Central memory CD8-positive, alpha-beta T cell (primary cell): ENCODE data around the gene LMO7.

Experiments used
- ATAC-seq: fragments of 150-1000 bp; cut with Tn5 transposase; replicated peaks from 2 replicates; pipeline ENCODE4 v1.10.0; 2022; ENCODE audit warnings: mild to moderate bottlenecking, moderate FRiP score, moderate number of reproducible peaks; ENCODE audit not compliant: poor library complexity, severe bottlenecking; ENCODE audit errors: extremely low read depth
- DNase-seq, 2 donors: peaks; one replicate each; pipeline ENCODE4 v3.0.0; 2021; ENCODE audit warnings: low spot score in 2 of 2
- H3K27ac Mint-ChIP-seq: one replicate; pipeline ENCODE4 v1.8.0; 2022; ENCODE audit warnings: low read depth, mild to moderate bottlenecking, moderate library complexity, mixed read lengths
- H3K27me3 Mint-ChIP-seq: one replicate; pipeline ENCODE4 v1.8.0; 2022; ENCODE audit warnings: mixed read lengths
- H3K36me3 Mint-ChIP-seq: one replicate; pipeline ENCODE4 v1.8.0; 2022; ENCODE audit warnings: mild to moderate bottlenecking, moderate library complexity, mixed read lengths; ENCODE audit not compliant: insufficient read depth
- H3K4me1 Mint-ChIP-seq: one replicate; pipeline ENCODE4 v1.8.0; 2022; ENCODE audit warnings: mixed read lengths
- H3K4me3 Mint-ChIP-seq: one replicate; pipeline ENCODE4 v1.8.0; 2022; ENCODE audit warnings: mild to moderate bottlenecking, moderate library complexity, mixed read lengths
- H3K9me3 Mint-ChIP-seq: one replicate; pipeline ENCODE4 v1.8.0; 2022; ENCODE audit warnings: mixed read lengths

The LMO7 gene

GRCh38 chr13:75882261-75882660, 246.1 kb downstream of the LMO7 start:
- Mint-ChIP-seq H3K27ac (no peak overlapping the region), H3K36me3 (no peaks in the 10 kb centered on the region), H3K4me3 (no peak overlapping the region), H3K27me3 (peaks cover 29% of the 10 kb centered on the region), H3K9me3 (no peaks in the 10 kb centered on the region), H3K4me1 (no peaks in the 10 kb centered on the region)
- ATAC-seq (no peak), DNase-seq (no peak)

DNA sequence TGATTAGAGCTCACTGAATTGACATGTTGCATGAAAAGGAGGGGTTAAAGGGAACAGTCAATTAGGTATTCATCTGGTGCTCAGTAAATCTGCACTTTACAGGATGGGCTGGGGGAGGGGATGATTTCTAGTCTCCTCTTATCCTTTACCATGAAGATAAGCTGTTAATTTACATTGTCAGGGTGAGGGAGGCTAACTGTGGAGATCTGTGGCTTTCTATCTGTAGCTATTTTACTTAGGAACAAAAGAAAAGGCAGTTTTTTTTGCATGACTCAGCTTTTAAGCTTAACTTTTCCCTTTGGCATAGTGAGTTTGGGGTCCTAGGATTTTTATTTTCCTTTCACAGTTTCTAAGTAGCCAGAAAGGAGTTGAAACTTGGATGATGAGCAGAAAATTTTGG, 253.3 kb downstream of the LMO7 start:
- Mint-ChIP-seq H3K27me3 (peaks cover 60% of the 10 kb centered on the region), H3K4me3 (no peak overlapping the region), H3K9me3 (no peaks in the 10 kb centered on the region), H3K36me3 (no peaks in the 10 kb centered on the region), H3K4me1 (no peaks in the 10 kb centered on the region), H3K27ac (no peak overlapping the region)
- DNase-seq (no peak), ATAC-seq (no peak)

DNA sequence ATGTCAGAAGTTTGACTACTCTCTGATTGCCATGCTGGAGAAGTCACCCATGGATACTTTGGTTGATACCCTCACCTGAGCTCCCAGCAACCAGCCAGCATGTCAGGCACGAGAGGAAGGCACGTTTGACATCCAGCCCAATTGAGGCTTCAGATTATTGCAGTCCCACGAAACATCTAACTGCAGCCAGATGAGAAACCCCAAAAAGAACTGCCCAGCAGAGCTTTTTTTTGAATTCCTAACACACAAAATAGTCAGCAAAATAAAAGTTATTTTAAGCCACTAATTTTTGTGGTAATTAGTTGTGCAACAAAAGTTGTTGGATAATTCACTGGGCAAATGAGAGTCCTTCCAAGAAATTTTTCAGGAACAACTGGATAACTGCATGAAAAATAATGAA, 259.0 kb downstream of the LMO7 start:
- no peaks in the 10 kb centered on the region for H3K4me1 Mint-ChIP-seq
- peaks cover 25% of the 10 kb centered on the region for H3K27me3 Mint-ChIP-seq
- DNase-seq = no peak
- H3K4me3 Mint-ChIP-seq = no peak overlapping the region
- H3K36me3 Mint-ChIP-seq = no peaks in the 10 kb centered on the region
- H3K9me3 Mint-ChIP-seq = no peaks in the 10 kb centered on the region
- H3K27ac Mint-ChIP-seq = no peak overlapping the region
- no peak for ATAC-seq

GRCh38 chr13:75896271-75896670, 260.1 kb downstream of the LMO7 start:
- Mint-ChIP-seq H3K4me3 (no peak overlapping the region), H3K36me3 (no peaks in the 10 kb centered on the region), H3K27ac (no peak overlapping the region), H3K9me3 (no peaks in the 10 kb centered on the region), H3K4me1 (no peaks in the 10 kb centered on the region), H3K27me3 (peaks cover 19% of the 10 kb centered on the region)
- DNase-seq (no peak), ATAC-seq (no peak)

GRCh38 chr13:75897386-75897785, 261.3 kb downstream of the LMO7 start:
- no peaks in the 10 kb centered on the region for H3K9me3 Mint-ChIP-seq
- H3K36me3 Mint-ChIP-seq = no peaks in the 10 kb centered on the region
- H3K27ac Mint-ChIP-seq = no peak overlapping the region
- no peak for DNase-seq
- no peak overlapping the region for H3K4me3 Mint-ChIP-seq
- peaks cover 19% of the 10 kb centered on the region for H3K27me3 Mint-ChIP-seq
- no peaks in the 10 kb centered on the region for H3K4me1 Mint-ChIP-seq
- ATAC-seq = no peak

- no peaks in the 10 kb centered on the region for H3K9me3 Mint-ChIP-seq
- no peak overlapping the region for H3K4me3 Mint-ChIP-seq
- peaks cover 30% of the 10 kb centered on the region for H3K27me3 Mint-ChIP-seq
- no peak for DNase-seq
- no peak for ATAC-seq
- no peaks in the 10 kb centered on the region for H3K36me3 Mint-ChIP-seq
- H3K4me1 Mint-ChIP-seq = no peaks in the 10 kb centered on the region
- H3K27ac Mint-ChIP-seq = no peak overlapping the region
Measured at GRCh38 chr13:75901501-75901900, 265.4 kb downstream of the LMO7 start.

GRCh38 chr13:75902166-75903104, 266.3 kb downstream of the LMO7 start:
- Mint-ChIP-seq H3K27ac (no peak overlapping the region), H3K9me3 (no peaks in the 10 kb centered on the region), H3K4me3 (no peak overlapping the region), H3K4me1 (no peaks in the 10 kb centered on the region), H3K36me3 (no peaks in the 10 kb centered on the region), H3K27me3 (peaks cover 32% of the 10 kb centered on the region)
- ATAC-seq = no peak
- DNase-seq = no peak

DNA sequence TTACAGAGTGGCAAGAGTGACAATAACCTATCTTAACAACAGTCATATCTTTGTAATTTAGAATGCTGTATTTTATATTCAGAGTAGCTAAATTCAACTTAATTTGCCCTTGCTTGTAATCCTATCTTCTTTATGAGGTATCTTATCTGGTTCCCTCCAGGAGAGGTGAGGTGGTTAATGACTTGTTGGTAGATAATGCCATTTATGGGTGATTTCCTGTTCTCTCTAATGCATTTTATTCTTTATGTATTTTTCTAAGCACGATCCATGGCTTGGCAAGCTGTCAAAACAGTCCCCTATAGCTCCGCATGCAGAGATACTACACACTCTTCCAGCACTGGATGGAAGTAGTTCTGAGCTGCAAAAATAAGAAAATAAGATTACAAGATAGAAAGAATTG, 267.9 kb downstream of the LMO7 start:
- H3K27ac Mint-ChIP-seq = no peak overlapping the region
- H3K4me3 Mint-ChIP-seq = no peak overlapping the region
- ATAC-seq (no peak), DNase-seq (no peak)
- H3K9me3 Mint-ChIP-seq = no peaks in the 10 kb centered on the region
- H3K27me3 Mint-ChIP-seq = peaks cover 44% of the 10 kb centered on the region
- no peaks in the 10 kb centered on the region for H3K36me3 Mint-ChIP-seq
- no peaks in the 10 kb centered on the region for H3K4me1 Mint-ChIP-seq

DNA sequence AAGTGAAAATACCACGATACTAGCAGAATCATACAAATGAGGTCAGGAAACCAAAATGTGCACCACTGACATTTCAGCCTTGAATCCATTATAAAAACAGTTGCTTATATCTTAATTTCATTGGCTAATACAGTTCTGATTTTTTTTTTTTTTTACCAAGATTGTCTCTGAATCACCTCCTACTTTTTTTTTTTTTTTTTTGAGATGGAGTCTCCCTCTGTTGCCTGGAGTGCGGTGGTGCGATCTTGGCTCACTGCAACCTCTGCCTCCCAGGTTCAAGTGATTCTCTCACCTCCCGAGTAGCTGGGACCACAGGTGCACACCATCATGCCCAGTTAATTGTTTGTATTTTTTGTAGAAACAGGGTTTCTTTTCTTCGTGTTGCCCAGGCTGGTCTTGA, 270.2 kb downstream of the LMO7 start:
- no peaks in the 10 kb centered on the region for H3K9me3 Mint-ChIP-seq
- no peak overlapping the region for H3K4me3 Mint-ChIP-seq
- H3K27ac Mint-ChIP-seq = no peak overlapping the region
- no peaks in the 10 kb centered on the region for H3K4me1 Mint-ChIP-seq
- ATAC-seq = no peak
- H3K27me3 Mint-ChIP-seq = peaks cover 44% of the 10 kb centered on the region
- no peaks in the 10 kb centered on the region for H3K36me3 Mint-ChIP-seq
- DNase-seq = no peak

DNA sequence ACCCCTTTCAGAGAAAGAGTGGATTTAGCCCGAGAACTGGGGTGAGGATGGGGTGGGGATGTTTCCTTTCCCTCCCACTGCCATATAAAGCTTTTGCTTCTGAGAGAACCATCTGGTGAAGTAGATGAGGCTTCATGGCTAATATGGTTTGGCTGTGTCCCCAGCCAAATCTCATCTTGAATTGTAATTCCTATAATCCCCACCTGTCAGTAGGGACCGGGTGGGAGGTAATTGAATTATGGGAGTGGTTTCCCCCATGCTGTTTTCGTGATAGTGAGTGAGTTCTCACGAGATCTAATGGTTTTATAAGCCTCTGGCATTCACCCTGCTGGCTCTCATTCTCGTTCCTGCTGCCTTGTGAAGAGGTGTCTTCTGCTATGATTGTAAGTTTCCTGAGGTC, 270.9 kb downstream of the LMO7 start:
- Mint-ChIP-seq H3K27me3 (peaks cover 44% of the 10 kb centered on the region), H3K4me1 (no peaks in the 10 kb centered on the region), H3K4me3 (no peak overlapping the region), H3K9me3 (no peaks in the 10 kb centered on the region), H3K27ac (no peak overlapping the region), H3K36me3 (no peaks in the 10 kb centered on the region)
- DNase-seq = no peak
- ATAC-seq = no peak

- peaks cover 44% of the 10 kb centered on the region for H3K27me3 Mint-ChIP-seq
- no peaks in the 10 kb centered on the region for H3K9me3 Mint-ChIP-seq
- ATAC-seq (no peak), DNase-seq (no peak)
- H3K4me3 Mint-ChIP-seq = no peak overlapping the region
- no peaks in the 10 kb centered on the region for H3K4me1 Mint-ChIP-seq
- no peak overlapping the region for H3K27ac Mint-ChIP-seq
- H3K36me3 Mint-ChIP-seq = no peaks in the 10 kb centered on the region
Measured at GRCh38 chr13:75908141-75908540, 272.0 kb downstream of the LMO7 start.
